GM15510 (cell line): ENCODE data around the gene SCUBE3.

Experiments used
- POLR2A ChIP-seq: IDR thresholded peaks from 3 replicates; pipeline ENCODE4 v1.6.1; 2011; ENCODE audit warnings: borderline replicate concordance; ENCODE audit not compliant: insufficient read length; ENCODE audit errors: extremely low read depth

SCUBE3 gene

DNA sequence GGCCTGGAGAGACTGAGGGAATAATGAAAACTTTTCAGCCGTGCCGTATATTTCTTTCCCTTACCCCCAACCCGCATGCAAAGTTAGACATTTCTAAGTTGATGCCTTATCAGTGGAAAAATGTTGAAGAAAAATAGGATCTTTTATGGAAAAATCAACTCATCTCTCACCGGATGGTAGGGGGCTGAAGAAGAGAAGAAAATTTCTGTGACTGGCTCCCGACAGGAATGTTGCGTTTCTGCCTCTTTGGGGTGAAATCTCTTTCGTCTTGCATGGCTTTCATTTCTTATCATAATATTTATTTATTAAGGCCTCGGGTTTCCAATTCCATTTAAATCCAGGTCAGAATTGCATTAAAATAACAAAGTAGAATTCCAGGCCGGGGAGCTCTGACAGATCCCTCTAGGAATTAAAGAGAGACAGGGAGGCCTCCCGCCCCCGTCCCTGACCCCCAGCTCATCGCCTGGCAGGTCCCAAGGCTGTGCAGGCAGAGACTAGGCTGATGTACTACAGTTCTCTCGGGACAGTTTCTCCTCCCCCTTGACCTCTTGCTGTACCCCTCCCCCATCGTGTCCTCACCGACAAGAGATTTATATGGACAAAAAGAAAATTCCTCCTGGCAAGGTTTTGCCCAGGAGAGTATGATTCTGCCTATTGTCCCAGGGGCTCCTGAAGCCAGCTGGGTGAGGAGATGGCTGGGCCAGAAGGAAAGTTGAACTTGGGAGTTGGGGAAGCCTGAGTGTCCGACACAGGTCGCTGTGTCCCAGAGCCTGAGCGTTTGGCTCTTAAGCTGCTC lies 1.3 kb downstream of the SCUBE3 start:
- no peak for TF ChIP-seq POLR2A

GRCh38 chr6:35215665-35216411 lies 2.1 kb downstream of the SCUBE3 start:
- TF ChIP-seq POLR2A: no peak

DNA sequence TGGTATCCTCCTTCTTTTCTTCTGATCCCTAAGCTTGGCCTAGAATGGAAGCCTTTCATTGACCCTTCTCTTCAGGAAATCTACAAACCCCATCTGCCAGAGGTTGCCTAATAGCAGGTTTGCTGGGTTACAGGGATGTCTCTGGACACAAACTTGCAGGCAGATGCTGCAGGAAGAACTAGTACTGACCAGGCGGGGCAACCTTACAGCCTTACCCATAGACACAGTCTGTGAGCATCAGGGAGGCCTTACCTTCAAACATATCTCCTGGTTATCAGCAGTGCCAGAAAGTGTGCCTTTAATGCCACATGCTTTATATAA lies 2.6 kb downstream of the SCUBE3 start:
- no peak for TF ChIP-seq POLR2A

- no peak for TF ChIP-seq POLR2A
Observed at GRCh38 chr6:35216851-35217811, 3.4 kb downstream of the SCUBE3 start.

- no peak for TF ChIP-seq POLR2A
Observed at GRCh38 chr6:35218021-35218420, 4.3 kb downstream of the SCUBE3 start.

GRCh38 chr6:35218456-35218855 lies 4.7 kb downstream of the SCUBE3 start:
- TF ChIP-seq POLR2A: no peak

DNA sequence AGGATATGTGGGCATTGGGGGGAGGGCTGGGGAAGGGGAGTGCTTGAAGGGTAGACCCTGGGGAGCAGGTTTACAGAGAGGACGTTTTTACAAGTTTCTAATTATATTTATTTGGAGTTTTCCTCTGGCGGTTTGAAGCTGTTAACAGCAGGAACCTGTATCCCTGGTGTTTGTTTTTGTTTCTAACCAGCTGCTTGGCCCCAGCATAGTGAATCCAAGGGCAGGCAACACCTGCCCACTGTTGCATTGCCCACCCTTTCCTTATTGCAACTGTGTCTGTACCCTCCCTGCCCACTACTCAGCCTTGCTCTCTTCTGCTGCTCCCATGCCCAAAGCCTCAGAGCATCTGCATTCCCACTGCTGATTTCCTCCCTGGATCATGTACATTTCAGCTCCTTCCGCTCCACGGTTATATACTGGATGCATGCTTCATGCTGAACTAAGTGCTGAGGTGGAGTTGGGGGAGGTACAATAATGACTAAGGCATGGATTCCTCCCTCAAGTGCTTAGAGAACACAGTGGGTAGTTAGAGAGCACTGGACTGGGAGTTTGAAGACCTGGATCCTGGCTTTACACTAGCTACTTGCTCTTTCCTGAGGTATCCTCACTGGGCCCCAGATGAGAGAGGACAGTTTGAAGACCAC lies 6.0 kb downstream of the SCUBE3 start:
- TF ChIP-seq POLR2A: no peak

DNA sequence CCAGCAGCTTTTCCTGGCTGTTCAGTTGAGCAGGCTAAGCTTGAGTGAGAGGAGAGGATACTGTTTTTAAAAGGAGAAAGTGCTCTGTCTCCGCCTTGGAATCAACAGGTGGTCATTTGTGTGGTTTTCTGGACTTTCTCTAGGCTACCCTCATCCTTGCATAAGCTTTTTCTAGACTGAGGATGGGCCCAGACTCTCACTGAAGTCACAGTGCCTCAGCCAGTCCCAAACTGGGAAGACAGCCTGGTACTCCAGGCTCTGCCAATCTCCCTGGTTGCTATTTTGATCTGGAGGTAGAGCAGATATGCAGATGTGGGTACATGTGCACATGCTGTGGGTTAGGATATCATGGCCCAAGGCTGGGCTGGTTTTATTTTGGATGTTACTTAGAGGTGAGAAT lies 7.0 kb downstream of the SCUBE3 start:
- no peak for TF ChIP-seq POLR2A

DNA sequence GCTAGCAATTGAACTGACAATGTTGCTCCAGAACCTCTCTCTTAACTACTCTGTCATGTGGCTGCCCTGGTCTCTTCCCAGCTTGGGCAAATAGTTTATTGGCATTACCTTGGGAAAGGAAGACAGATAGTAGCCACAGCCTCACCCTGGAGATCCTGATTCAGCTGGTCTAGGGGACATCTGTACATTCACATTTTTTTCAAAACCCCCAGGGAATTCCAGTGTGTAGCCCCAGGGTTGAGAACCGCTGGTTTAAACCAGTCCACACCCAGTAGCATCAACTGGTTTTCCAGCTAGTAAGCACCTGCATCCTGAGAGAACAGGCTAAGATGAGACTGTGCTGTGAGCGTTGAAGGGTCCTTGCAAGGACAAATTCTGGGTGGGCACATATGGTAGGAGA lies 9.6 kb downstream of the SCUBE3 start:
- TF ChIP-seq POLR2A: no peak

- TF ChIP-seq POLR2A: no peak
Observed at GRCh38 chr6:35224720-35225119, 11.0 kb downstream of the SCUBE3 start.

DNA sequence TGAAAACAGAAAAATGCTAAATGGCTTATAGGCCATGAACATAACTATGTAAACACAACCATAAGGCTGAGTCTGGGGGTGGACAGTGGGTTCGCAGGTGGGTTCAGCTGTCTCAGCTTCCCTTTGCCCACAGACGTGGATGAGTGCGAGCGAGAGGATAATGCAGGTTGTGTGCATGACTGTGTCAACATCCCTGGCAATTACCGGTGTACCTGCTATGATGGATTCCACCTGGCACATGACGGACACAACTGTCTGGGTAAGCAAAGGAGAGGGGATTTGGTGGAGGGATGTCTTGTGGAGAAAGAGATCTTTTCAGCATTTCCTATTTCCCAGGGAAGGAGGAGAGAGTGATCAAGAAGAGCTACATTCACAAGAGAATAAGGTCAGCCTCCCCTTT lies 14.7 kb downstream of the SCUBE3 start:
- TF ChIP-seq POLR2A: no peak

DNA sequence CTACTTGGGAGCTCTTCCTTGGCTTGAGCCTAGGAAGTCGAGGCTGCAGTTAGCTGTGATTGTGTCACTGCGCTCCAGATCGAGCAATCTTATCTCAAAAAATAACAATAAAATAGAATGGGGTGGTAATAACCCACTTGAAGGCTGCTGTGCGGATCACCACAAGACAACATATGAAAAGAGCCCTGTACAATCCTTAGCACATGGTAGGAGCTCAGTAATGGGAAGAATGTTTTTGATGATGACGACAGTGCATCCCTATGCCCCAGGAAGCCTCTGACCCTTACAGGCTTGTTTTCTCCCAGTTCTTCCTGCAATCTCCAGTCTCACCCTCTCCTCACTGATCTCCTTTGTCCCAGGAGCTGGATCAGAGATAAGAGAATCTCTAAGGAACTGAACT lies 15.5 kb downstream of the SCUBE3 start:
- TF ChIP-seq POLR2A: no peak

- no peak for TF ChIP-seq POLR2A
Observed at GRCh38 chr6:35230498-35230897, 16.7 kb downstream of the SCUBE3 start.

- TF ChIP-seq POLR2A: no peak
Observed at GRCh38 chr6:35230950-35231349, 17.2 kb downstream of the SCUBE3 start.
